ENCODE results near the gene CXCR5. TPM values are rescaled to one million over a fixed set of nuclear protein-coding genes. Genes with fewer than 3 reads are reported as not detected.

The CXCR5 gene
- total RNA-seq, 2 donors from 2014 or later = not detected

- intact Hi-C loops (cut with DNase I) = no loop called here
- peak; percentile 45 for ATAC-seq
Observed at GRCh38 chr11:118928870-118929500, 45.3 kb downstream of the CXCR5 start.

GRCh38 chr11:118929501-118930093 is 45.9 kb downstream of the CXCR5 start:
- H3K4me3 ChIP-seq = peak overlapping the region; percentile 45 to 55
- WGBS, 2 donors = 0% methylated on average over 17 to 24 of the region's 26 CpGs
- H3K27me3 ChIP-seq = no peaks in the 10 kb centered on the region
- no peaks in the 10 kb centered on the region for H3K9me3 ChIP-seq
- intact Hi-C loops (cut with DNase I) = no loop called here
- peak; percentile 57 for ATAC-seq
- peak in 2 of 3 donors; percentile 62 to 63 for TF ChIP-seq POLR2A (IDR thresholded peaks at IDR 0.05)
- no peak for TF ChIP-seq CTCF (IDR thresholded peaks at IDR 0.05)
- peaks cover 46% of the 10 kb centered on the region for H3K4me1 ChIP-seq
- DNase-seq = peak; percentile 91 to 95 (median 92)
- H3K36me3 ChIP-seq (replicated peaks in 1 of 2; ENCODE audit: insufficient read depth in 1 of 2, low read depth in 2 of 2) = no peaks in the 10 kb centered on the region
- H3K27ac ChIP-seq = peak overlapping the region; percentile 96 to 98 (median 96)

More at GRCh38 chr11:118928870-118929500, 45.3 kb downstream of the CXCR5 start:
- H3K4me3 ChIP-seq = peak overlapping the region; percentile 45 to 55
- no peaks in the 10 kb centered on the region for H3K27me3 ChIP-seq
- no peaks in the 10 kb centered on the region for H3K36me3 ChIP-seq (replicated peaks in 1 of 2; ENCODE audit: insufficient read depth in 1 of 2, low read depth in 2 of 2)
- H3K4me1 ChIP-seq = peaks cover 46% of the 10 kb centered on the region
- peak overlapping the region; percentile 96 to 98 (median 96) for H3K27ac ChIP-seq
- TF ChIP-seq POLR2A (IDR thresholded peaks at IDR 0.05) (no peak), CTCF (IDR thresholded peaks at IDR 0.05) (peak in 1 of 7 experiments; percentile 9)
- peak in 3 of 4 donors; percentile 76 to 78 (median 77) for DNase-seq
- no peaks in the 10 kb centered on the region for H3K9me3 ChIP-seq
- WGBS, 2 donors = 0% methylated on average over 9 to 25 of the region's 26 CpGs

- DNase-seq (peak; percentile 96 to 97 (median 96)), ATAC-seq (peak; percentile 66)
- Histone ChIP-seq H3K36me3 (replicated peaks in 1 of 2; ENCODE audit: insufficient read depth in 1 of 2, low read depth in 2 of 2) (no peaks in the 10 kb centered on the region), H3K9me3 (no peaks in the 10 kb centered on the region), H3K4me1 (peaks cover 46% of the 10 kb centered on the region), H3K27ac (peak overlapping the region; percentile 96 to 98 (median 96)), H3K27me3 (no peaks in the 10 kb centered on the region), H3K4me3 (peak overlapping the region in 1 of 2 donors; percentile 45)
- 0% methylated on average over 18 to 20 of the region's 20 CpGs for WGBS, 2 donors
- intact Hi-C loops (cut with DNase I) = no loop called here
- TF ChIP-seq POLR2A (IDR thresholded peaks at IDR 0.05) (peak in 1 of 3 donors; percentile 41), CTCF (IDR thresholded peaks at IDR 0.05) (peak; percentile 92 to 99 (median 99))
Observed at GRCh38 chr11:118930094-118930712, 46.5 kb downstream of the CXCR5 start.

- Histone ChIP-seq H3K27ac (no peak overlapping the region), H3K4me1 (peaks cover 38% of the 10 kb centered on the region)
- intact Hi-C loops (cut with DNase I) = no loop called here
Observed at GRCh38 chr11:118931571-118931970, 47.9 kb downstream of the CXCR5 start.

More at GRCh38 chr11:118931571-118931970, 47.9 kb downstream of the CXCR5 start:
- Histone ChIP-seq H3K9me3 (no peaks in the 10 kb centered on the region), H3K4me3 (no peak overlapping the region), H3K27me3 (no peaks in the 10 kb centered on the region), H3K36me3 (replicated peaks in 1 of 2; ENCODE audit: insufficient read depth in 1 of 2, low read depth in 2 of 2) (no peaks in the 10 kb centered on the region)
- DNase-seq (no peak), ATAC-seq (no peak)
- no peak for TF ChIP-seq POLR2A (IDR thresholded peaks at IDR 0.05)
- no peak for TF ChIP-seq CTCF (IDR thresholded peaks at IDR 0.05)
